ENCODE data around the gene LRRC49. TPM values are rescaled to one million over a fixed set of nuclear protein-coding genes. Genes with fewer than 3 reads are reported as not detected.
"Not testable (repeated sequence)": the region's sequence is repeated elsewhere in the genome, so short reads cannot be mapped to it uniquely, and the experiment has no call there.

Gene LRRC49
- polyA plus RNA-seq, 4 donors, result 15.4 to 23.1 (median 16.4) TPM

- DNase-seq (ENCODE audit: low read depth in 4 of 4, low spot score in 3 of 4), result no peak
Observed at GRCh38 chr15:70967646-70968045, 75.0 kb downstream of the LRRC49 start.

- DNase-seq (ENCODE audit: low read depth in 4 of 4, low spot score in 3 of 4), result peak in 1 of 4 donors; percentile 6
Observed at GRCh38 chr15:70974004-70974832, 81.6 kb downstream of the LRRC49 start.

- DNase-seq (ENCODE audit: low read depth in 4 of 4, low spot score in 3 of 4), result no peak
Observed at GRCh38 chr15:70976851-70977250, 84.2 kb downstream of the LRRC49 start.

- DNase-seq (ENCODE audit: low read depth in 4 of 4, low spot score in 3 of 4), result peak in 2 of 4 donors; percentile 42 to 53
Observed at GRCh38 chr15:70995383-70995970, 102.9 kb downstream of the LRRC49 start.

GRCh38 chr15:70998319-70998718 lies 105.7 kb downstream of the LRRC49 start:
- no peak for DNase-seq (ENCODE audit: low read depth in 4 of 4, low spot score in 3 of 4)

- DNase-seq (ENCODE audit: low read depth in 4 of 4, low spot score in 3 of 4), result peak in 2 of 4 donors; percentile 12 to 14
Observed at GRCh38 chr15:71002316-71002715, 109.7 kb downstream of the LRRC49 start.

- DNase-seq (ENCODE audit: low read depth in 4 of 4, low spot score in 3 of 4), result no peak
Observed at GRCh38 chr15:71003319-71003718, 110.7 kb downstream of the LRRC49 start.

GRCh38 chr15:71004506-71004905 lies 111.9 kb downstream of the LRRC49 start:
- not testable (repeated sequence) for DNase-seq (ENCODE audit: low read depth in 4 of 4, low spot score in 3 of 4)

- no peak for DNase-seq (ENCODE audit: low read depth in 4 of 4, low spot score in 3 of 4)
Observed at GRCh38 chr15:71005895-71006294, 113.3 kb downstream of the LRRC49 start.

- no peak for DNase-seq (ENCODE audit: low read depth in 4 of 4, low spot score in 3 of 4)
Observed at GRCh38 chr15:71008250-71008870, 115.7 kb downstream of the LRRC49 start.

GRCh38 chr15:71010472-71010871 lies 117.8 kb downstream of the LRRC49 start:
- DNase-seq (ENCODE audit: low read depth in 4 of 4, low spot score in 3 of 4), result no peak

- no peak for DNase-seq (ENCODE audit: low read depth in 4 of 4, low spot score in 3 of 4)
Observed at GRCh38 chr15:71010997-71011396, 118.4 kb downstream of the LRRC49 start.

- peak in 2 of 4 donors; percentile 1 to 5 for DNase-seq (ENCODE audit: low read depth in 4 of 4, low spot score in 3 of 4)
Observed at GRCh38 chr15:71011503-71012155, 119.0 kb downstream of the LRRC49 start.

GRCh38 chr15:71013446-71013845 lies 120.8 kb downstream of the LRRC49 start:
- no peak for DNase-seq (ENCODE audit: low read depth in 4 of 4, low spot score in 3 of 4)

GRCh38 chr15:71015342-71015741 lies 122.7 kb downstream of the LRRC49 start:
- no peak for DNase-seq (ENCODE audit: low read depth in 4 of 4, low spot score in 3 of 4)

- not testable (repeated sequence) for DNase-seq (ENCODE audit: low read depth in 4 of 4, low spot score in 3 of 4)
Observed at GRCh38 chr15:71031232-71031631, 138.6 kb downstream of the LRRC49 start.

GRCh38 chr15:71035478-71035877 lies 142.9 kb downstream of the LRRC49 start:
- DNase-seq (ENCODE audit: low read depth in 4 of 4, low spot score in 3 of 4), result not testable (repeated sequence)

GRCh38 chr15:71042356-71042922 lies 149.8 kb downstream of the LRRC49 start:
- no peak for DNase-seq (ENCODE audit: low read depth in 4 of 4, low spot score in 3 of 4)

- DNase-seq (ENCODE audit: low read depth in 4 of 4, low spot score in 3 of 4), result no peak
Observed at GRCh38 chr15:71043373-71043772, 150.7 kb downstream of the LRRC49 start.

GRCh38 chr15:71044006-71044405 lies 151.4 kb downstream of the LRRC49 start:
- DNase-seq (ENCODE audit: low read depth in 4 of 4, low spot score in 3 of 4), result no peak

GRCh38 chr15:71046146-71046545 lies 153.5 kb downstream of the LRRC49 start:
- DNase-seq (ENCODE audit: low read depth in 4 of 4, low spot score in 3 of 4), result not testable (repeated sequence)

Data from left renal pelvis (tissue), 4 donors.